Endothelial cell of umbilical vein (primary cell): ENCODE measurements around the gene MYO1A. TPM values are rescaled to one million over a fixed set of nuclear protein-coding genes. Genes with fewer than 3 reads are reported as not detected.

Source experiments
- BruUV-seq: library from RNA; stranded (reverse); fragments of 400-500 nt; replicated peaks from 2 replicates; lab custom pipeline; 2021; lab: Mats Ljungman, UMichigan
- CTCF ChIA-PET: fragments of 300-600, 350-600 bp; sonication (Branson Sonifier 250); formaldehyde crosslinking; loops from one replicate; lab custom pipeline; 2021; ENCODE audit warnings: antibody characterized with exemption, inconsistent platforms; lab: Charles Lee
- POLR2A ChIA-PET: fragments of 300-600, 350-600 bp; sonication (Branson Sonifier 250); formaldehyde crosslinking; loops from one replicate; lab custom pipeline; 2021; ENCODE audit warnings: antibody characterized with exemption, inconsistent platforms; lab: Charles Lee
- DNase-seq: peaks from one replicate; pipeline ENCODE4 v3.0.0-alpha.2; 2011; ENCODE audit warnings: low read depth, low spot score
- FAIRE-seq: peaks from 2 replicates; lab custom pipeline; 2011; peaks lifted over from hg19 to GRCh38; lab: Jason Lieb, UNC
- H2AFZ ChIP-seq: 2 replicates; pipeline ENCODE4 v1.6.0; 2012; ENCODE audit warnings: low read depth, low read length, control low read depth, inconsistent platforms
- H3K27ac ChIP-seq: 2 replicates; pipeline ENCODE4 v1.5.1; 2011; ENCODE audit warnings: low read depth, mild to moderate bottlenecking, control low read depth, low read length, moderate library complexity; ENCODE audit not compliant: insufficient read depth
- H3K27me3 ChIP-seq, 2 experiments: 2 replicates each; pipeline versions ENCODE4 v1.6.0 to v1.6.1; 2011; ENCODE audit warnings: low read length in 2 of 2, mixed read lengths in 1 of 2; ENCODE audit not compliant: control insufficient read depth in 2 of 2, insufficient read depth in 2 of 2
- H3K36me3 ChIP-seq, 2 experiments: 2 replicates in 1 of 2; 3 replicates in 1 of 2; pipeline ENCODE4 v1.5.1; 2011; ENCODE audit warnings: low read length in 2 of 2, mild to moderate bottlenecking in 1 of 2, moderate library complexity in 1 of 2; ENCODE audit not compliant: control insufficient read depth in 2 of 2, insufficient read depth in 2 of 2; ENCODE audit errors: extremely low read depth in 1 of 2
- H3K4me1 ChIP-seq: 3 replicates; pipeline ENCODE4 v1.5.1; 2011; ENCODE audit warnings: mild to moderate bottlenecking, low read length; ENCODE audit not compliant: control insufficient read depth, insufficient read depth; ENCODE audit errors: extremely low read depth
- H3K4me2 ChIP-seq: 2 replicates; pipeline ENCODE4 v1.6.1; 2011; ENCODE audit warnings: low read length, control low read depth, mixed read lengths; ENCODE audit not compliant: insufficient read depth
- H3K4me3 ChIP-seq, 3 experiments: fragments of 200-600 bp in 1 of 3; sonication (generic), shearing (Covaris generic) in 1 of 3; replicated peaks in 1 of 3; 2 replicates each; pipeline ENCODE4 v1.5.1; 2011 to 2016; ENCODE audit warnings: control low read depth in 3 of 3, low read length in 3 of 3, mild to moderate bottlenecking in 2 of 3, inconsistent platforms in 1 of 3, low read depth in 1 of 3, moderate library complexity in 1 of 3; ENCODE audit not compliant: insufficient read depth in 1 of 3
- H3K79me2 ChIP-seq: 2 replicates; pipeline ENCODE4 v1.6.0; 2012; ENCODE audit warnings: low read length, inconsistent platforms; ENCODE audit not compliant: control insufficient read depth, insufficient read depth
- H3K9ac ChIP-seq: replicated peaks from 2 replicates; pipeline ENCODE3; 2011; ENCODE audit warnings: low read length, control low read depth; ENCODE audit not compliant: insufficient read depth; ENCODE audit errors: extremely low read depth
- H3K9me1 ChIP-seq: replicated peaks from 3 replicates; pipeline ENCODE4 v1.6.0; 2011; ENCODE audit warnings: mild to moderate bottlenecking, low read length; ENCODE audit not compliant: control insufficient read depth, insufficient read depth; ENCODE audit errors: extremely low read depth
- H3K9me3 ChIP-seq: replicated peaks from 2 replicates; pipeline ENCODE4 v1.5.1; 2012; ENCODE audit warnings: low read length, inconsistent platforms; ENCODE audit not compliant: control insufficient read depth, insufficient read depth
- H4K20me1 ChIP-seq: replicated peaks from 2 replicates; pipeline ENCODE3; 2011; ENCODE audit warnings: mild to moderate bottlenecking, low read length; ENCODE audit not compliant: control insufficient read depth, insufficient read depth; ENCODE audit errors: extremely low read depth
- EZH2 ChIP-seq: IDR thresholded peaks from 2 replicates; pipeline ENCODE4 v1.6.1; 2012; ENCODE audit warnings: borderline replicate concordance, low read depth, mild to moderate bottlenecking, moderate library complexity, low read length, inconsistent platforms; ENCODE audit not compliant: severe bottlenecking
- FOS ChIP-seq: IDR thresholded peaks from 2 replicates; pipeline ENCODE4 v1.6.1; 2011; ENCODE audit warnings: mild to moderate bottlenecking, low read length, moderate library complexity, borderline replicate concordance; ENCODE audit not compliant: insufficient read depth
- GATA2 ChIP-seq: IDR thresholded peaks from 2 replicates; pipeline ENCODE4 v1.7.0; 2011; ENCODE audit warnings: low read depth, mild to moderate bottlenecking, moderate library complexity, mixed read lengths, low read length; ENCODE audit not compliant: insufficient read length, insufficient read depth
- JUN ChIP-seq: IDR thresholded peaks from 2 replicates; pipeline ENCODE4 v1.6.1; 2011; ENCODE audit warnings: borderline replicate concordance, low read depth; ENCODE audit not compliant: insufficient read length, insufficient read depth
- MYC ChIP-seq: IDR thresholded peaks from one replicate; pipeline ENCODE4 v1.6.1; 2011; ENCODE audit warnings: mild to moderate bottlenecking, low read depth, low read length
- POLR2A ChIP-seq: IDR thresholded peaks from 2 replicates; pipeline ENCODE4 v1.6.1; 2012; ENCODE audit warnings: low read depth, mild to moderate bottlenecking, control low read depth, low read length
- POLR2AphosphoS5 ChIP-seq: IDR thresholded peaks from 2 replicates; pipeline ENCODE4 v1.6.1; 2012; ENCODE audit warnings: low read depth, mild to moderate bottlenecking, control low read depth, low read length, moderate library complexity; ENCODE audit not compliant: insufficient read depth
- dilution Hi-C: fragments of 300-500 bp; cut with MboI; formaldehyde crosslinking; loops from one replicate; pipeline ENCODE4 v1.15.0; 2019; ENCODE audit warnings: low sequenced_read_pairs; ENCODE audit not compliant: extremely low pct_ligation_motif_present
- intact Hi-C: fragments of 100-400 bp; cut with micrococcal nuclease; formaldehyde crosslinking; loops from one replicate; pipeline ENCODE4 v1.10.0; 2022
- polyA plus RNA-seq, 4 experiments: library from polyadenylated mRNA; depleted of rRNA in 3 of 4; stranded (reverse) in 3 of 4; unstranded in 1 of 4; fragments of >200 nt; gene quantifications; 2 replicates each; pipeline versions ENCODE4 v1.2.1 to v1.2.3, GENCODE V29; 2011 to 2012; ENCODE audit warnings: missing spikeins in 1 of 4
- total RNA-seq: library from RNA; stranded (reverse); gene quantifications from 2 replicates; pipeline ENCODE4 v1.2.3, GENCODE V29; 2021
- TF ChIP-seq, protein P1 (sequence below), 2 donors: IDR thresholded peaks; 1 replicate in 1 of 2; 2 replicates in 1 of 2; pipeline ENCODE4 v1.5.1; 2011; ENCODE audit warnings: low read length in 2 of 2, mild to moderate bottlenecking in 2 of 2, moderate library complexity in 2 of 2, control low read depth in 1 of 2, inconsistent platforms in 1 of 2, low read depth in 1 of 2; ENCODE audit not compliant: insufficient read depth in 1 of 2; ENCODE audit errors: extremely low read depth in 1 of 2
- TF ChIP-seq, protein P2 (sequence below): IDR thresholded peaks from 2 replicates; pipeline ENCODE4 v1.6.1; 2011; ENCODE audit not compliant: insufficient read depth, insufficient read length

MYO1A gene
- total and polyA plus RNA-seq, 2 donors (not counting 3 experiments of a cell fraction or from before 2014, with no cell fraction given): not detected

DNA sequence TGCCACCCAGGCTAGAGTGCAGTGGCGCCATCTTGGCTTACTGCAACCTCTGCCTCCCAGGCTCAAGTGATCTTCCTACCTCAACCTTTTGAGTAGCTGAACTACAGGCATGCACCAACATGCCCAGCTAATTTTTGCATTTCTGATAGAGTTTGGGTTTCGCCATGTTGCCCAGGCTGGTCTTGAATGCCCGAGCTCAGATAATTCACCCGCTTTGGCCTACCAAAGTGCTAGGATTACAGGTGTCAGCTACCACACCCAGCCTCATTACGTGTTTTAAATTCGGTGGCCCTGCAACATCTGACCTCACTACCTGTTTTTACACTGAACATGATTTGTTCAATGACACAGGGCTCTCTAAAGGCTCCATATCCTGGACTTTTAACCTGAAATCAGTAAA lies 69.7 kb downstream of the MYO1A start:
- H3K79me2 ChIP-seq: no peaks in the 10 kb centered on the region
- no TSS peak for BruUV-seq
- no peaks in the 10 kb centered on the region for H4K20me1 ChIP-seq
- H3K9me1 ChIP-seq: no peaks in the 10 kb centered on the region
- H3K4me3 ChIP-seq: no peak overlapping the region
- no peaks in the 10 kb centered on the region for H3K27me3 ChIP-seq
- H3K4me1 ChIP-seq: no peaks in the 10 kb centered on the region
- POLR2A ChIA-PET: no interaction called here
- no peaks in the 10 kb centered on the region for H3K36me3 ChIP-seq
- H3K9ac ChIP-seq: no peak overlapping the region
- CTCF ChIA-PET: no interaction called here
- no peak for DNase-seq
- dilution Hi-C loops: no loop called here
- TF ChIP-seq, protein P1, sequence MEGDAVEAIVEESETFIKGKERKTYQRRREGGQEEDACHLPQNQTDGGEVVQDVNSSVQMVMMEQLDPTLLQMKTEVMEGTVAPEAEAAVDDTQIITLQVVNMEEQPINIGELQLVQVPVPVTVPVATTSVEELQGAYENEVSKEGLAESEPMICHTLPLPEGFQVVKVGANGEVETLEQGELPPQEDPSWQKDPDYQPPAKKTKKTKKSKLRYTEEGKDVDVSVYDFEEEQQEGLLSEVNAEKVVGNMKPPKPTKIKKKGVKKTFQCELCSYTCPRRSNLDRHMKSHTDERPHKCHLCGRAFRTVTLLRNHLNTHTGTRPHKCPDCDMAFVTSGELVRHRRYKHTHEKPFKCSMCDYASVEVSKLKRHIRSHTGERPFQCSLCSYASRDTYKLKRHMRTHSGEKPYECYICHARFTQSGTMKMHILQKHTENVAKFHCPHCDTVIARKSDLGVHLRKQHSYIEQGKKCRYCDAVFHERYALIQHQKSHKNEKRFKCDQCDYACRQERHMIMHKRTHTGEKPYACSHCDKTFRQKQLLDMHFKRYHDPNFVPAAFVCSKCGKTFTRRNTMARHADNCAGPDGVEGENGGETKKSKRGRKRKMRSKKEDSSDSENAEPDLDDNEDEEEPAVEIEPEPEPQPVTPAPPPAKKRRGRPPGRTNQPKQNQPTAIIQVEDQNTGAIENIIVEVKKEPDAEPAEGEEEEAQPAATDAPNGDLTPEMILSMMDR (IDR thresholded peaks at IDR 0.05; ENCODE audit: extremely low read depth in 1 of 2, insufficient read depth in 1 of 2, low read depth in 1 of 2, low read length in 2 of 2): no peak
- no peak for TF ChIP-seq POLR2A
- no peak overlapping the region for H3K27ac ChIP-seq
- no peak overlapping the region for H3K4me2 ChIP-seq
- no peak overlapping the region for H2AFZ ChIP-seq
- intact Hi-C loops: no loop called here
- H3K9me3 ChIP-seq: no peaks in the 10 kb centered on the region
- FAIRE-seq: no peak

DNA sequence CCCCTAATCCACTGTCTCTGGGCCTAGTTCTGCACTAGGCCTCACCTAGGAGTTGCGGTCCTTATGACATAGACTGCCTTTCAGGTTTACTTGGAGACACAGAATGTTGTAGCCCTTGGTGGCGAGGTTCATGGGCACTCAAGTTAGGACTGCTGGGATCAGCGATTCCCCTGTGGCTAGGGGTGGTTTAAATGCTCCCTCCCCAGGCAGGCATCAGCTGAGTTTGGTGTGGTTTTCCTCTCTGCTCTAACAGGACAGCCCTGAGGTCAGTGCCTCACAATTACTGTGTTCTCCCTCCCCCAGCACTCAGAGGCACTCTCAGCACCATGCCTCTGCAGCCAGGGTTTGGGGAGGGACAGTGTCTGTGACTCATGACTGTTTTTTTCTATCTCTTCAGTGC lies 70.3 kb downstream of the MYO1A start:
- ChIA-PET CTCF (interaction anchor here (1.8 kb wide), 1 partner anchor 8 kb away, joined by 6 read pairs; no protein-coding TSS in a partner anchor), POLR2A (no interaction called here)
- H3K9ac ChIP-seq: no peak overlapping the region
- H3K9me3 ChIP-seq: no peaks in the 10 kb centered on the region
- dilution Hi-C loops (no loop called here), intact Hi-C loops (no loop called here)
- H3K4me2 ChIP-seq: no peak overlapping the region
- H3K36me3 ChIP-seq: no peaks in the 10 kb centered on the region
- no peaks in the 10 kb centered on the region for H3K79me2 ChIP-seq
- no peaks in the 10 kb centered on the region for H4K20me1 ChIP-seq
- TF ChIP-seq GATA2: no peak
- no peak for TF ChIP-seq MYC
- no peak for TF ChIP-seq FOS
- no peak for TF ChIP-seq JUN
- TF ChIP-seq, protein P1 (IDR thresholded peaks at IDR 0.05; ENCODE audit: extremely low read depth in 1 of 2, insufficient read depth in 1 of 2, low read depth in 1 of 2, low read length in 2 of 2): no peak
- TF ChIP-seq, protein P2, sequence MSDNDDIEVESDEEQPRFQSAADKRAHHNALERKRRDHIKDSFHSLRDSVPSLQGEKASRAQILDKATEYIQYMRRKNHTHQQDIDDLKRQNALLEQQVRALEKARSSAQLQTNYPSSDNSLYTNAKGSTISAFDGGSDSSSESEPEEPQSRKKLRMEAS: no peak
- no peak for TF ChIP-seq POLR2A
- TF ChIP-seq POLR2AphosphoS5: no peak
- no peak for TF ChIP-seq EZH2
- no peak overlapping the region for H2AFZ ChIP-seq
- no peaks in the 10 kb centered on the region for H3K27me3 ChIP-seq
- no peaks in the 10 kb centered on the region for H3K4me1 ChIP-seq
- no peaks in the 10 kb centered on the region for H3K9me1 ChIP-seq
- no peak overlapping the region for H3K4me3 ChIP-seq
- no peak overlapping the region for H3K27ac ChIP-seq
- DNase-seq: no peak
- FAIRE-seq: no peak
- no TSS peak for BruUV-seq
